Ishikawa (cell line): Measurements from ENCODE around the gene CACNA2D4.

Source experiments
- EP300 ChIP-seq: IDR thresholded peaks from 2 replicates; pipeline ENCODE4 v1.6.1; 2012; ENCODE audit warnings: borderline replicate concordance
- TAF1 ChIP-seq: IDR thresholded peaks from 2 replicates; pipeline ENCODE4 v1.6.1; 2012; ENCODE audit warnings: low read depth, mild to moderate bottlenecking
- TCF12 ChIP-seq: IDR thresholded peaks from 2 replicates; pipeline ENCODE4 v1.6.1; 2012; ENCODE audit warnings: low read depth
- YY1 ChIP-seq: IDR thresholded peaks from 2 replicates; pipeline ENCODE4 v1.6.1; 2012; ENCODE audit warnings: low read depth

DNA sequence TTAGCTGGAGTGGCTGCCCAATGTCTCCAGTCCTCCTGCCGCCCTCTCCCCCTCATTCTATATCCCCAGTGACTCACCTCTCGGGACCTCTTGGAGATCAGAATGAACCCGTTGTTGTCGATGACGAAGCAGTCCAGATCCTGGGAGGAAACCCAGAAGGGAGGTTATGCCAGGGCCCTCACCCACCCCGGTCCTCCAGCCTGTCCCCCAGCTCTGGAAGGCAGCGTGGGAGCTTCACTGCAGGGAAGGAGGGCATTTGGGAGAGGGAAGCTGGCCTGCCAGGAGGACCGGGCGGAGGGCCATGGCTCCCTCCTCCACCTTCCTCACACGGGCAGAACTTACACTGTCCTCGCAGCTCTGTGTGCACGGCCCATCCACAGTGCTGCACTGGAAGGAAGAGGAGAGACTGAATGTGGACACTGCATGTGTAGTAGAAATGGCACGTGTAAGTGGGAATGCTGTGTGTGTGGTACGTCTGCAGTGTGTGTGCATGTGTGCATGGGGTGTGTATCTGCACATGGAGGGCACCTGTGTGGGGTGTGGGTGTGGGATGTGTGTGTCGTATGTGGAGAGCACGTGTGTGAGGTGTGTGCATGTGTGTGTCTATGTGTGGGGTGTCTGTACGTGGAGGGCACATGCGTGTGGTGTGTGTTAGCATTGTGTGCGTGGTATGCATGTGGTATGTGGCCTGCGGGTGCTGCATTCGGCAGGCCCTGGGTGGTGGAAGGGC lies 108.1 kb downstream of the CACNA2D4 start:
- TF ChIP-seq TAF1 (no peak), TCF12 (no peak), EP300 (no peak), YY1 (no peak)
